Endothelial cell of umbilical vein (primary cell): ENCODE measurements around the gene AFG3L2. TPM values are rescaled to one million over a fixed set of nuclear protein-coding genes. Genes with fewer than 3 reads are reported as not detected.
A peak's percentile ranks its signal among the peaks of the same experiment; 100 is the strongest.

Source experiments
- BruUV-seq: library from RNA; stranded (reverse); fragments of 400-500 nt; replicated peaks from 2 replicates; lab custom pipeline; 2021; lab: Mats Ljungman, UMichigan
- CTCF ChIA-PET: fragments of 300-600, 350-600 bp; sonication (Branson Sonifier 250); formaldehyde crosslinking; loops from one replicate; lab custom pipeline; 2021; ENCODE audit warnings: antibody characterized with exemption, inconsistent platforms; lab: Charles Lee
- POLR2A ChIA-PET: fragments of 300-600, 350-600 bp; sonication (Branson Sonifier 250); formaldehyde crosslinking; loops from one replicate; lab custom pipeline; 2021; ENCODE audit warnings: antibody characterized with exemption, inconsistent platforms; lab: Charles Lee
- DNase-seq: peaks from one replicate; pipeline ENCODE4 v3.0.0-alpha.2; 2011; ENCODE audit warnings: low read depth, low spot score
- FAIRE-seq: peaks from 2 replicates; lab custom pipeline; 2011; peaks lifted over from hg19 to GRCh38; lab: Jason Lieb, UNC
- H2AFZ ChIP-seq: 2 replicates; pipeline ENCODE4 v1.6.0; 2012; ENCODE audit warnings: low read depth, low read length, control low read depth, inconsistent platforms
- H3K27ac ChIP-seq: 2 replicates; pipeline ENCODE4 v1.5.1; 2011; ENCODE audit warnings: low read depth, mild to moderate bottlenecking, control low read depth, low read length, moderate library complexity; ENCODE audit not compliant: insufficient read depth
- H3K27me3 ChIP-seq, 2 experiments: 2 replicates each; pipeline versions ENCODE4 v1.6.0 to v1.6.1; 2011; ENCODE audit warnings: low read length in 2 of 2, mixed read lengths in 1 of 2; ENCODE audit not compliant: control insufficient read depth in 2 of 2, insufficient read depth in 2 of 2
- H3K36me3 ChIP-seq, 2 experiments: 2 replicates in 1 of 2; 3 replicates in 1 of 2; pipeline ENCODE4 v1.5.1; 2011; ENCODE audit warnings: low read length in 2 of 2, mild to moderate bottlenecking in 1 of 2, moderate library complexity in 1 of 2; ENCODE audit not compliant: control insufficient read depth in 2 of 2, insufficient read depth in 2 of 2; ENCODE audit errors: extremely low read depth in 1 of 2
- H3K4me1 ChIP-seq: 3 replicates; pipeline ENCODE4 v1.5.1; 2011; ENCODE audit warnings: mild to moderate bottlenecking, low read length; ENCODE audit not compliant: control insufficient read depth, insufficient read depth; ENCODE audit errors: extremely low read depth
- H3K4me2 ChIP-seq: 2 replicates; pipeline ENCODE4 v1.6.1; 2011; ENCODE audit warnings: low read length, control low read depth, mixed read lengths; ENCODE audit not compliant: insufficient read depth
- H3K4me3 ChIP-seq, 3 experiments: fragments of 200-600 bp in 1 of 3; sonication (generic), shearing (Covaris generic) in 1 of 3; replicated peaks in 1 of 3; 2 replicates each; pipeline ENCODE4 v1.5.1; 2011 to 2016; ENCODE audit warnings: control low read depth in 3 of 3, low read length in 3 of 3, mild to moderate bottlenecking in 2 of 3, inconsistent platforms in 1 of 3, low read depth in 1 of 3, moderate library complexity in 1 of 3; ENCODE audit not compliant: insufficient read depth in 1 of 3
- H3K79me2 ChIP-seq: 2 replicates; pipeline ENCODE4 v1.6.0; 2012; ENCODE audit warnings: low read length, inconsistent platforms; ENCODE audit not compliant: control insufficient read depth, insufficient read depth
- H3K9ac ChIP-seq: replicated peaks from 2 replicates; pipeline ENCODE3; 2011; ENCODE audit warnings: low read length, control low read depth; ENCODE audit not compliant: insufficient read depth; ENCODE audit errors: extremely low read depth
- H3K9me1 ChIP-seq: replicated peaks from 3 replicates; pipeline ENCODE4 v1.6.0; 2011; ENCODE audit warnings: mild to moderate bottlenecking, low read length; ENCODE audit not compliant: control insufficient read depth, insufficient read depth; ENCODE audit errors: extremely low read depth
- H3K9me3 ChIP-seq: replicated peaks from 2 replicates; pipeline ENCODE4 v1.5.1; 2012; ENCODE audit warnings: low read length, inconsistent platforms; ENCODE audit not compliant: control insufficient read depth, insufficient read depth
- H4K20me1 ChIP-seq: replicated peaks from 2 replicates; pipeline ENCODE3; 2011; ENCODE audit warnings: mild to moderate bottlenecking, low read length; ENCODE audit not compliant: control insufficient read depth, insufficient read depth; ENCODE audit errors: extremely low read depth
- POLR2A ChIP-seq: IDR thresholded peaks from 2 replicates; pipeline ENCODE4 v1.6.1; 2012; ENCODE audit warnings: low read depth, mild to moderate bottlenecking, control low read depth, low read length
- POLR2AphosphoS5 ChIP-seq: IDR thresholded peaks from 2 replicates; pipeline ENCODE4 v1.6.1; 2012; ENCODE audit warnings: low read depth, mild to moderate bottlenecking, control low read depth, low read length, moderate library complexity; ENCODE audit not compliant: insufficient read depth
- dilution Hi-C: fragments of 300-500 bp; cut with MboI; formaldehyde crosslinking; loops from one replicate; pipeline ENCODE4 v1.15.0; 2019; ENCODE audit warnings: low sequenced_read_pairs; ENCODE audit not compliant: extremely low pct_ligation_motif_present
- intact Hi-C: fragments of 100-400 bp; cut with micrococcal nuclease; formaldehyde crosslinking; loops from one replicate; pipeline ENCODE4 v1.10.0; 2022
- polyA plus RNA-seq, 4 experiments: library from polyadenylated mRNA; depleted of rRNA in 3 of 4; stranded (reverse) in 3 of 4; unstranded in 1 of 4; fragments of >200 nt; gene quantifications; 2 replicates each; pipeline versions ENCODE4 v1.2.1 to v1.2.3, GENCODE V29; 2011 to 2012; ENCODE audit warnings: missing spikeins in 1 of 4
- total RNA-seq: library from RNA; stranded (reverse); gene quantifications from 2 replicates; pipeline ENCODE4 v1.2.3, GENCODE V29; 2021
- TF ChIP-seq, protein P1 (sequence below), 2 donors: IDR thresholded peaks; 1 replicate in 1 of 2; 2 replicates in 1 of 2; pipeline ENCODE4 v1.5.1; 2011; ENCODE audit warnings: low read length in 2 of 2, mild to moderate bottlenecking in 2 of 2, moderate library complexity in 2 of 2, control low read depth in 1 of 2, inconsistent platforms in 1 of 2, low read depth in 1 of 2; ENCODE audit not compliant: insufficient read depth in 1 of 2; ENCODE audit errors: extremely low read depth in 1 of 2

AFG3L2 gene
- total and polyA plus RNA-seq, 2 donors (not counting 3 experiments of a cell fraction or from before 2014, with no cell fraction given) = 19.3 to 42.4 TPM

- Histone ChIP-seq H4K20me1 (no peaks in the 10 kb centered on the region), H3K4me2 (peak overlapping the region; percentile 98), H3K4me3 (peak overlapping the region; percentile 43 to 86 (median 69)), H3K27ac (peak overlapping the region; percentile 76), H3K9me1 (no peaks in the 10 kb centered on the region), H2AFZ (peak overlapping the region; percentile 81), H3K9ac (peak overlapping the region; percentile 79), H3K9me3 (no peaks in the 10 kb centered on the region), H3K79me2 (peaks cover 53% of the 10 kb centered on the region), H3K36me3 (peaks cover 0 to 6% of the 10 kb centered on the region in 2 experiments), H3K27me3 (no peaks in the 10 kb centered on the region), H3K4me1 (peaks cover 21% of the 10 kb centered on the region)
- TF ChIP-seq, protein P1, sequence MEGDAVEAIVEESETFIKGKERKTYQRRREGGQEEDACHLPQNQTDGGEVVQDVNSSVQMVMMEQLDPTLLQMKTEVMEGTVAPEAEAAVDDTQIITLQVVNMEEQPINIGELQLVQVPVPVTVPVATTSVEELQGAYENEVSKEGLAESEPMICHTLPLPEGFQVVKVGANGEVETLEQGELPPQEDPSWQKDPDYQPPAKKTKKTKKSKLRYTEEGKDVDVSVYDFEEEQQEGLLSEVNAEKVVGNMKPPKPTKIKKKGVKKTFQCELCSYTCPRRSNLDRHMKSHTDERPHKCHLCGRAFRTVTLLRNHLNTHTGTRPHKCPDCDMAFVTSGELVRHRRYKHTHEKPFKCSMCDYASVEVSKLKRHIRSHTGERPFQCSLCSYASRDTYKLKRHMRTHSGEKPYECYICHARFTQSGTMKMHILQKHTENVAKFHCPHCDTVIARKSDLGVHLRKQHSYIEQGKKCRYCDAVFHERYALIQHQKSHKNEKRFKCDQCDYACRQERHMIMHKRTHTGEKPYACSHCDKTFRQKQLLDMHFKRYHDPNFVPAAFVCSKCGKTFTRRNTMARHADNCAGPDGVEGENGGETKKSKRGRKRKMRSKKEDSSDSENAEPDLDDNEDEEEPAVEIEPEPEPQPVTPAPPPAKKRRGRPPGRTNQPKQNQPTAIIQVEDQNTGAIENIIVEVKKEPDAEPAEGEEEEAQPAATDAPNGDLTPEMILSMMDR (IDR thresholded peaks at IDR 0.05; ENCODE audit: extremely low read depth in 1 of 2, insufficient read depth in 1 of 2, low read depth in 1 of 2, low read length in 2 of 2) = peak in 1 of 2 donors; percentile 33
- TF ChIP-seq POLR2AphosphoS5 (peak; percentile 6), POLR2A (no peak)
- dilution Hi-C loops = no loop called here
- ChIA-PET CTCF (interaction anchor here (0.9 to 4.7 kb wide), 12 partner anchors 8 to 70 kb away, joined by 3 to 109 read pairs (median 8); no protein-coding TSS in a partner anchor), POLR2A (interaction anchor here (0.6 to 4.0 kb wide), 11 partner anchors 10 to 43 kb away, joined by 4 to 46 read pairs (median 6); no protein-coding TSS in a partner anchor)
- intact Hi-C loops = loop anchor here (1.0 kb wide), 2 partner anchors 11 to 36 kb away; no protein-coding TSS in a partner anchor
- FAIRE-seq = peak; percentile 81
- TSS peak; percentile 26 for BruUV-seq
- DNase-seq = peak; percentile 74
Observed at GRCh38 chr18:12306752-12307700, 70.0 kb downstream of the AFG3L2 start.
